Head of caudate nucleus (tissue), 42 donors: ENCODE results near the gene SIKE1.
"Not testable (repeated sequence)": the region's sequence is repeated elsewhere in the genome, so short reads cannot be mapped to it uniquely, and the experiment has no call there.

ENCODE experiments used
- DNase-seq, 42 donors: peaks; one replicate each; pipeline versions ENCODE4 v3.0.0 to v3.0.0-alpha.2; 2020 to 2021; ENCODE audit warnings: mixed read lengths in 7 of 42
- intact Hi-C: fragments of 100-400 bp; cut with DNase I; formaldehyde crosslinking; loops from one replicate; pipeline ENCODE4 v1.15.0; 2022

The SIKE1 gene

DNA sequence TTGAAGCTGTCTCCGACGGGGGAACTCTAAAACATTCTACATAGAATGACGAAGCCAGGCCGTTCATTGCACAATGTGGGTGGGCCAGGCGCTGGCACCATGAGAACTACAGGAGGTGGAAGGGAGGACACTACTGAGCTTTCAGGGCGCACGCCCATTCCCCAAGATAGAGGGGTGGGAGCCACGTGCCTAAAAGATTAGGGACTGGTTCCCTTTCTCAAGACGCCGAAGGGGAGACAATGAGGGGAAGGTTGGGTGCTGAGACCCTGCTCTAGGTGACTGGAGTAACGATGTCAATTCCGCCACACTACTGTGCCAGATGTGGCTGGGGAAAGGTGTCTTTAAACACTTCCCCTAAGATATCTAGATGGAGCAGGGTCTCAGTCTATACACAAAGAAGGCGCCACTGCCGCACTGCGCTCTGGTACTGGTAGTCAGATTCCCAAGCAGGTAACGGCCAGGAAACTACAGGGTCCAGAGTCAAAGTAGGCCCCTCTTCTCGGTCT is 23.5 kb downstream of the SIKE1 start:
- peak in 9 of 42 donors; percentile 3 to 36 (median 14) for DNase-seq
- intact Hi-C loops = no loop called here

GRCh38 chr1:114756009-114756892 is 24.2 kb downstream of the SIKE1 start:
- intact Hi-C loops = no loop called here
- DNase-seq = no peak

DNA sequence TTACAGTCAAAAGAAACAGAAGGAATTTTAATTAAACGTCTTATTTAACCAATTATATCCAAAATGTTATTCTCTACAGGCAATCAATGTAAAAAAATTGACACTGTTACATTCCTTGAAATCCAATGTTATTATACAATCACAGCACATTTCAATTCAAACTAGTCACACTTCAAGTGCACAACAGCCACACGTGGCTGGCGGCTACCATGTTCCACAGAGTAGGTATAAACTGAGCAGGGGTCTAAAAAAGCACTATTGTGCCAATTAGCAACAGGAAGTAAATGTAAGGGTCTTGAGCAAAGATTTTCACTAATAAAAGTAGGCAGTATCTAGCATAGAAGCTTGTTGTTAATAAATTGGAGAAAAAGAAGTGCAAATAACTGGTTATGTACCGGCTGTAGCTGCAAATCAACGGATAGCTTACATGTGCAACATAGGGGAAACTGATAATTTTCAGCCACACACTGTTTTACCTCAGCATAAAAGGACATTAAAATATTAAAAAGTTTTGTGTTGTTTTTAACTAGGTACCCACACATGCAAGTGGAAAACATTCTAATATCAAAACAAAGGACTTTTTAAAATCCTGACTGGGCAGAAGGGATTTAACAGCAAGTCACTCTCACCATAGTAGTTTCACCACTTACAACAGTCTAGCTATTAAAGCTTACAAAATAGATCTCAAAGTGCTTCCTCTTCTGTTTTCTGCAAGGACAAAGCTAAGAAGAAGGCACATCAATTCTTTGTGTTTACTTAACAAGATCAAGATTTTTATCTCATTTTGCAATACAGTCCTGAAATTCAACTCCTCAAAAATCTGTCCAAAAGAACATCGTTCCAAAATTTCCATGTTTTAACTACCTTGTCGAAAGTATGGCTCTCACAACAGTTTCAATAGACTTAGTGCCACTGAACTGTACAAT is 25.2 kb downstream of the SIKE1 start:
- intact Hi-C loops = no loop called here
- no peak for DNase-seq

GRCh38 chr1:114753702-114754101 is 26.8 kb downstream of the SIKE1 start:
- intact Hi-C loops, DNase-seq: not testable (repeated sequence)

DNA sequence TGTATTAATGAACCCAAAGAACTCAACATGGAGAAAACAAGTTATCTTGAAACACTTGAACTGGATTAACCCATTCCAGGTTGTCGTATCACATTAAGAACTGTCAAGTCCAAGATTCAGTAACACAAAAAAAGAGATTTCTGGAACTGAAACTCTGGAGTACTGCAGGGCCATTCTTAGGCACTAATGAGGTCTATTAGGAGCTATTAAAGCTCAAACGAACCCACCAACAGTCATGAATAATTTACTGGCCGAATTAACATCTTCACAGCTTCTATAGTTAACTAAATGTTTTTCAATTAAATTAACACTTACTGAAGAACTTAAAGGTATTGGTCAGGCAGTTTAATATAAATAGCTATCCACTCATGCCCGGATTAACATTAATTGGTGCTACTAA is 27.3 kb downstream of the SIKE1 start:
- intact Hi-C loops = no loop called here
- no peak for DNase-seq

DNA sequence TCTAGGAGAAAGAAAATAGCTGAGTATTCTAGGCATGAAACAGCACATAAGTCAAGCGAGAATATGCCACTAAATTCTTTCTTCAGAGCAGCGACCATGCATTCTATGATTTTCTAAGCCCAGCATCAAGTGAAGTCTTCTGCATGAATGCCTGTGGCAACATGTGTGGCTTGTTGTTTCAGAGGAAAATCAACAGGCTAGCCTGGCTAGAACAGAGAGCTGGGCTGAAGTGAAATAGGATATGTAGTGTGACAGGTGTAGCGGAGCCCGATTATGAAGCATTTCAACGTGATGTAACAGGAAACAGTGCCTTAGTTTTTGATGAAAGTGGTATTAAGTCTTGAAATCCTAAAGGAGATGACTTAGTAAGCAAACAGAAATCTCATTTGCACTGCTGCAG is 29.7 kb downstream of the SIKE1 start:
- no peak for DNase-seq
- intact Hi-C loops = no loop called here

DNA sequence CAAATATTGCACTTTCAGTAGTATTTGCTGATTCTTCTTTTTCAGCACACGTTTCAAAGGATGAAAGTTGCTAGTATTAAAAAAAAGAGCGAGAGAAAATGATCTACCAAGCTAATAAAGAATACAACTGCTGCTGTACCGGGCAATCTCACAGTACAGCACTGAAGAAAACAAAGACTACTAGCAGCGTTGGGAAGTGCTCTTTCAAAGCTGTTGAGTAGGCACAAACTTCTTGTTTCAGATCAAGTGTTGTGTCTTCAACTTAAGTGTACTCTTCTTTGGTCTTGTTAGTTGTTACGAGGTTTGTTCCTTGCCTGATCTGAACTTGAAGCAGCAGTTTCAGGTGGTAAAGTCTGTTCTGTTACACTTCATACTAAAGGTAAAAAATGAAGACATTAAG is 30.6 kb downstream of the SIKE1 start:
- intact Hi-C loops = no loop called here

GRCh38 chr1:114746450-114747121 is 33.9 kb downstream of the SIKE1 start:
- peak in 6 of 42 donors; percentile 10 to 47 (median 26) for DNase-seq
- intact Hi-C loops = no loop called here

More for the DNA sequence above, 30.6 kb downstream of the SIKE1 start:
- no peak for DNase-seq

DNA sequence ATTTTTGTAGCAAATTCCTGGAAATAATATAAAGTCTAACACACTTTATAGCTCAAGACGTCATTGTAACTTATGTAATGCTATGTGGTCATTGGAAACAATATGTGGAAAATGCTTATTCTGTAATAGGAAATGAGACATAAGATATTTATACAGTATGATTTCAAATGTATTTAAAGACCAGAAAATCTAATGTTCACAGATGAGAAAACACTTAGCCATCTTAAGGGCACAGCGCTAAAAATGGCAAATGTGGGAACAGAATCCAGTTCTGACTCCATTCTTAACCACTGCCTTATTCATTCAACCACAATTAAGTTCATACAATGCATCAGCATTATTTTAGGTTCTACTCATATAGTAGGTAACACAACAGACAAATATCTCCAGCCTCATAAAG is 35.2 kb downstream of the SIKE1 start:
- no peak for DNase-seq
- intact Hi-C loops = no loop called here

DNA sequence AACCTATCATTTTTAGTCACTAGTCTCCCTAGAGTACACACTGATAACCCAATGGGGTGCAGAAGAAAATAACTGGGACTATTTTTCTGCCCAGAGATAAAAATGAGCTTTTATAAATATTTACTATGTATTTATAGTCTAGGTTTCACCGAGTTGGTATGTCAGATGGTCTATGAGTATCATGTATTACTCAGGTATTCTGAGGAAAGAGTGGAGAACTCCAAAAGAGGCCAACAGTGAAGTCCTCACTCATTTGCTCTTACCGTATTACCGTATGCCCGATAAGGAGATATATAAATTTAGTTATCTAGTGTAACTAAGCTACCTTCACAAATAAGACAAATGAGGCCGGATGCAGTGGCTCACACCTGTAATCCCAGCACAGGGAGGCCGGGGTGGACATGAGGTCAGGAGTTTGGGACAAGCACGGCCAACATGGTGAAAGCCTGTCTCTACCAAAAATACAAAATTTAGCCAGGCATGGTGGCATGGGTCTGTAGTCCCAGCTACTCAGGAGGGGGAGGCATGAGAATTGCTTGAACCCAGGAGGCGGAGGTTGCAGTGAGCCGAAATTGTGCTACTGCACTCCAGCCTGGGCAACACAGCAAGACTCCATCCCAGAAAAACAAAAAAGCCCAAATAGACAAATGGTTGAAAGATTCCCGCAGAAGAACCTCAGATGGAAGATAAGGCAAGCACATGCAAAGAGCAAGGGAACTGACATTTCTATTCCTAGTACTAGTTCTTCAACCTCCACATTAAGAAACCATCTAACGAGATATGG is 38.3 kb downstream of the SIKE1 start:
- no peak for DNase-seq
- intact Hi-C loops = no loop called here

GRCh38 chr1:114740331-114740730 is 40.2 kb downstream of the SIKE1 start:
- no peak for DNase-seq
- intact Hi-C loops = no loop called here

- intact Hi-C loops = no loop called here
- no peak for DNase-seq
These were observed 43.1 kb downstream of the SIKE1 start for GRCh38 chr1:114737314-114737849.

- intact Hi-C loops = no loop called here
- no peak for DNase-seq
These were observed 45.0 kb downstream of the SIKE1 start for GRCh38 chr1:114735479-114735878.

- intact Hi-C loops = no loop called here
- DNase-seq = no peak
These were observed 50.7 kb downstream of the SIKE1 start for GRCh38 chr1:114729782-114730181.

DNA sequence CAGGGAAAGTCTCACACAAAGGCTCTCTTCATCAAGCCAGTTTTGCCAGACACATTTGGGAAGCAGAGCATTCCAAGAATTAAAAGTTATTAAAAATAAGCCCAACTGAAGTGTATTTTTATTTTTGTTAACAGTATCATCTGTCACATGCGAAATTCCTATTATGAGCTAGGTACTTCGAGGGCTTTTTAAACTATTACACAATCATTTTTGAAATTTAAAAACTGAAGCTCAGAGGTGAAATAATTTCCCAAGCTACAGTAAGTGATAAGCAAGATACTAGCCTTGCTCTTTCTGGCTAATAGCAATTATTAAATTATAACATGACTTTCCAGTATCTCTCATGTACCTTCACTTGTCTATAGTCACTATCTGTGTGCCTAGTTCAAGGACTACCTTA is 51.9 kb downstream of the SIKE1 start:
- no peak for DNase-seq
- intact Hi-C loops = no loop called here

DNA sequence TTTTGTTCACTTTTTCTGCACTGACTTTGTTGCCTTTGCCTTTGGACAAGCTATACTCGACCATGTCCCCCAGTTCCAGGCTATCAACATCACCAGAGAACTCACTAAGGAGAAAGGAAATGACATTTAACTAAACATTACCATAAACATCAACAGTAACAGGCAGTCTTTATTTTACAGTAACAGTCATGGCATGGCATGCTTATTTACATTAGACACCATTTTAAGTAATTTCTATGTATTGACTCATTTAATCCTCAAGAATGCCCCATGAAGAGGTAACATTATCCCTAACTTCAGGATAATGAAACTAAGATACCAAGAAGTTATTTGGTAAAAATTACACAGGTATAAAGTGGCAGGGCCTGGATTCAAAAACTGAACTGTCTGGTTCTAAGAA is 55.3 kb downstream of the SIKE1 start:
- intact Hi-C loops = no loop called here
- no peak for DNase-seq

DNA sequence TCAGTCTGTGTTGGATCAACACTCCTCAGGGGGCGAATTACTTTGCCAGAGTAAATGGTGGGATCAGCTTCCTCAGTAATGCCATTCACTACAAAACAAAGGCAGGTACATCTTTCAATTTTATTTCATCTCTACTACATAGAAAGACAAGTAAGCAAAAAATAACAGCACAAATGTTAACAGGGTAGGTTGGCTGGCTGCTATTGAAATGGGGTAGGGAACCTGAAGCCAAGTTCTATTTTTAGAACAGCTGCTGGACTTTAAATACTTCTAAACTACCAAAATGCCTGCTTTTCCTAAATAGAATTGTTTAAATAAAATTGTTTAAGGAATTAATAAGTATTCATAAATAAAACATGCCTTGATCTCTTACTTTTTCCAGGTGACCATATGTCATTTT is 56.6 kb downstream of the SIKE1 start:
- DNase-seq = no peak
- intact Hi-C loops = no loop called here

GRCh38 chr1:114723457-114723856 is 57.0 kb downstream of the SIKE1 start:
- intact Hi-C loops = no loop called here
- DNase-seq = no peak
